K562 (cell line): Measurements from ENCODE around the gene MRPL48. TPM values are rescaled to one million over a fixed set of nuclear protein-coding genes. Genes with fewer than 3 reads are reported as not detected.

Source experiments
- DDX20 ChIP-seq: fragments of 450-650 bp; IDR thresholded peaks from 2 replicates; pipeline ENCODE4 v1.6.1; 2016; ENCODE audit warnings: missing genetic modification characterization, low read depth, mild to moderate bottlenecking, missing compliant biosample characterization, moderate library complexity
- GABPB1 ChIP-seq: sonication (generic); formaldehyde crosslinking; IDR thresholded peaks from 2 replicates; pipeline ENCODE4 v1.8.0; 2022; ENCODE audit warnings: mild to moderate bottlenecking, missing genetic modification reagents
- HCFC1 ChIP-seq: IDR thresholded peaks from 2 replicates; pipeline ENCODE4 v1.6.1; 2012; ENCODE audit warnings: low read depth, low read length, improper control_type of control experiment
- NFXL1 ChIP-seq: fragments of 450-650 bp; formaldehyde crosslinking; IDR thresholded peaks from 2 replicates; pipeline ENCODE4 v1.4.0; 2021; ENCODE audit warnings: mild to moderate bottlenecking
- PCBP1 ChIP-seq: fragments of 200-400 bp; formaldehyde crosslinking; IDR thresholded peaks from 2 replicates; pipeline ENCODE4 v1.6.1; 2018; ENCODE audit warnings: mild to moderate bottlenecking, low read depth, low read length; ENCODE audit not compliant: poor library complexity, severe bottlenecking
- PHF8 ChIP-seq: fragments of 200-600 bp; sonication (generic); IDR thresholded peaks from 2 replicates; pipeline ENCODE4 v1.6.1; 2012; ENCODE audit warnings: mixed run types, mild to moderate bottlenecking, inconsistent platforms, low read length, moderate library complexity, borderline replicate concordance
- POLR2G ChIP-seq: fragments of 200-400 bp; formaldehyde crosslinking; IDR thresholded peaks from 2 replicates; pipeline ENCODE4 v1.6.1; 2017; ENCODE audit warnings: low read depth, mild to moderate bottlenecking, antibody characterized with exemption, low read length, moderate library complexity
- SMAD4 ChIP-seq: fragments of 250-450 bp; sonication (Bioruptor Pico); conservative IDR thresholded peaks from 2 replicates; pipeline ENCODE4 v1.8.0; 2021; ENCODE audit warnings: inconsistent platforms, mild to moderate bottlenecking, moderate library complexity
- TAF9B ChIP-seq: fragments of 450-650 bp; IDR thresholded peaks from 2 replicates; pipeline ENCODE4 v1.6.1; 2018; ENCODE audit warnings: mild to moderate bottlenecking; ENCODE audit not compliant: partially characterized antibody
- TRIM28 ChIP-seq: fragments of 450-650 bp; IDR thresholded peaks from 2 replicates; pipeline ENCODE4 v1.6.1; 2017
- ZBED1 ChIP-seq: IDR thresholded peaks from 2 replicates; pipeline ENCODE4 v1.6.1; 2014
- ZKSCAN8 ChIP-seq: fragments of 200-800 bp; sonication (Bioruptor generic); IDR thresholded peaks from 2 replicates; pipeline ENCODE4 v1.6.1; 2016; ENCODE audit warnings: missing genetic modification characterization, missing compliant biosample characterization
- ZNF175 ChIP-seq: fragments of 200-800 bp; sonication (Bioruptor generic); IDR thresholded peaks from 2 replicates; pipeline ENCODE4 v1.6.1; 2016; ENCODE audit warnings: low read depth, mild to moderate bottlenecking, missing genetic modification characterization, missing compliant biosample characterization
- ZNF41 ChIP-seq: fragments of 250-450 bp; sonication (Bioruptor Pico); conservative IDR thresholded peaks from 2 replicates; pipeline ENCODE4 v1.4.0; 2020; ENCODE audit warnings: mild to moderate bottlenecking
- ZNF589 ChIP-seq: fragments of 200-800 bp; sonication (Bioruptor generic); IDR thresholded peaks from 2 replicates; pipeline ENCODE4 v1.6.1; 2016; ENCODE audit warnings: low read depth, missing genetic modification characterization, missing compliant biosample characterization
- ZNF76 ChIP-seq: fragments of 250-450 bp; sonication (Bioruptor Pico); IDR thresholded peaks from 2 replicates; pipeline ENCODE4 v1.4.0; 2020; ENCODE audit warnings: mild to moderate bottlenecking, moderate library complexity, borderline replicate concordance
- ZNF778 ChIP-seq: fragments of 450-650 bp; formaldehyde crosslinking; IDR thresholded peaks from 2 replicates; pipeline ENCODE4 v1.4.0; 2020; ENCODE audit warnings: mild to moderate bottlenecking, moderate library complexity
- polyA plus RNA-seq, 8 experiments: library from polyadenylated mRNA; depleted of rRNA in 4 of 8; stranded (reverse) in 5 of 8; unstranded in 3 of 8; fragments of >200 nt; fragmentation: Nextera tagmentation in 2 of 8; fragmentation: Illumina TruSeq in 1 of 8; extraction: Ambion mirVana in 2 of 8; extraction: Trizol in 1 of 8; gene quantifications; 2 replicates each; pipeline versions ENCODE4 v1.2.1 to v1.2.3, GENCODE V29; 2011 to 2014; ENCODE audit warnings: inconsistent platforms in 1 of 8, missing spikeins in 1 of 8
- total RNA-seq, 7 experiments: library from RNA; depleted of rRNA in 6 of 7; stranded (reverse); fragments of >200 nt in 6 of 7; fragmentation: Illumina TruSeq in 2 of 7; extraction: Trizol in 2 of 7; gene quantifications; 2 replicates each; pipeline versions ENCODE4 v1.2.1 to v1.2.3, GENCODE V29; 2011 to 2021; ENCODE audit warnings: low replicate concordance in 1 of 7
- TF ChIP-seq, protein P1 (sequence below): fragments of 250-450 bp; sonication (Bioruptor Pico); IDR thresholded peaks from 2 replicates; pipeline ENCODE4 v1.8.0; 2021; ENCODE audit warnings: mild to moderate bottlenecking, moderate library complexity
- TF ChIP-seq, protein P2 (sequence below): fragments of 450-650 bp; IDR thresholded peaks from 2 replicates; pipeline ENCODE4 v1.6.1; 2016; ENCODE audit warnings: low read depth, mild to moderate bottlenecking, moderate library complexity
- TF ChIP-seq, protein P3 (sequence below): sonication (generic); formaldehyde crosslinking; IDR thresholded peaks from 2 replicates; pipeline ENCODE4 v1.9.0; 2022; ENCODE audit warnings: mild to moderate bottlenecking, missing genetic modification reagents
- TF ChIP-seq, protein P4 (sequence below): sonication (generic); formaldehyde crosslinking; IDR thresholded peaks from 2 replicates; pipeline ENCODE4 v1.8.1; 2023; ENCODE audit warnings: mild to moderate bottlenecking, missing genetic modification reagents
- TF ChIP-seq, protein P5 (sequence below): sonication (generic); formaldehyde crosslinking; IDR thresholded peaks from 2 replicates; pipeline ENCODE4 v1.8.1; 2022; ENCODE audit warnings: missing genetic modification reagents

The MRPL48 gene
- total and polyA plus RNA-seq, 9 of the 15 experiments (the other 6 are each of a cell fraction or from before 2014, with no cell fraction given), result 66.0 to 237 (median 104) TPM

DNA sequence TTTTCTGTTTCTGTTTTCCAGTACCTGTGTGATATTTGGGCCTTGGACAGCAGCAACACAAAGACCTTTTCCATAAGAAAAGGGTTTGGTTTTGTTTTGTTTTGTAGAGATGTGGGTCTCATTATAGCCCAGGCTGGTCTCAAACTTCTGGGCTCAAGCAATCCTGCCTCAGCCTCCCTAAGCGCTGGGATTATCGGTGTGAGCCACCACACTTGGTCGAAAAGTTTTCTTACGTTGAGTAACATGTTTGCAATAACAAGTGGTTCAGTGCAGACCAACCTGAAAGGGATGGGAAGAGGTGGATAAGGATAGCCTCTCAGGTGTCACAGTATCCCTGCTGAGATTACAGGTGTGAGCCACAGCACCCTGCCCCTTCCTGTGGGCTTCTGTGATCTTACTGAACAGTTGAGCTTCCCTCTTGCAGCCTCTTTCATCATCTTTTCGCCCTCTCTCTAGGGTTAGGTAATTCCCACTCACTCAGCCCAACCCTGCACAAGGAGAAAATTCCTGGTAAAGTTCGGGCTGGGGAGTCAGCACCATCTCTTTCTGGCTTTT is 3.5 kb upstream of the MRPL48 start (continued):
- TF ChIP-seq, protein P1, sequence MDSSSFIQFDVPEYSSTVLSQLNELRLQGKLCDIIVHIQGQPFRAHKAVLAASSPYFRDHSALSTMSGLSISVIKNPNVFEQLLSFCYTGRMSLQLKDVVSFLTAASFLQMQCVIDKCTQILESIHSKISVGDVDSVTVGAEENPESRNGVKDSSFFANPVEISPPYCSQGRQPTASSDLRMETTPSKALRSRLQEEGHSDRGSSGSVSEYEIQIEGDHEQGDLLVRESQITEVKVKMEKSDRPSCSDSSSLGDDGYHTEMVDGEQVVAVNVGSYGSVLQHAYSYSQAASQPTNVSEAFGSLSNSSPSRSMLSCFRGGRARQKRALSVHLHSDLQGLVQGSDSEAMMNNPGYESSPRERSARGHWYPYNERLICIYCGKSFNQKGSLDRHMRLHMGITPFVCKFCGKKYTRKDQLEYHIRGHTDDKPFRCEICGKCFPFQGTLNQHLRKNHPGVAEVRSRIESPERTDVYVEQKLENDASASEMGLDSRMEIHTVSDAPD, result peak; percentile 28; the same call in 1 of the 2 replicates
- TF ChIP-seq PHF8 (no peak), PCBP1 (no peak), ZNF778 (CRISPR knock-in tag) (no peak), TAF9B (peak; percentile 51), NFXL1 (peak; percentile 79), ZNF175 (CRISPR knock-in tag) (peak; percentile 94), POLR2G (0 out of 2 replicates have a peak, but pooled peaks have one; percentile 32), ZNF76 (CRISPR knock-in tag) (peak; percentile 84; the same call in 1 of the 2 replicates), ZBED1 (no peak), TRIM28 (no peak; the same call in 1 of the 2 replicates), GABPB1 (CRISPR knock-in tag) (peak; percentile 38; the same call in 1 of the 2 replicates), DDX20 (peak; percentile 49; the same call in 1 of the 2 replicates), ZKSCAN8 (CRISPR knock-in tag) (no peak), HCFC1 (no peak), ZNF589 (CRISPR knock-in tag) (peak; percentile 51; the same call in 1 of the 2 replicates), SMAD4 (peak; percentile 88), ZNF41 (peak; percentile 69; the same call in 1 of the 2 replicates)
- TF ChIP-seq, protein P2, sequence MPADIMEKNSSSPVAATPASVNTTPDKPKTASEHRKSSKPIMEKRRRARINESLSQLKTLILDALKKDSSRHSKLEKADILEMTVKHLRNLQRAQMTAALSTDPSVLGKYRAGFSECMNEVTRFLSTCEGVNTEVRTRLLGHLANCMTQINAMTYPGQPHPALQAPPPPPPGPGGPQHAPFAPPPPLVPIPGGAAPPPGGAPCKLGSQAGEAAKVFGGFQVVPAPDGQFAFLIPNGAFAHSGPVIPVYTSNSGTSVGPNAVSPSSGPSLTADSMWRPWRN, result no peak
- TF ChIP-seq, protein P3, sequence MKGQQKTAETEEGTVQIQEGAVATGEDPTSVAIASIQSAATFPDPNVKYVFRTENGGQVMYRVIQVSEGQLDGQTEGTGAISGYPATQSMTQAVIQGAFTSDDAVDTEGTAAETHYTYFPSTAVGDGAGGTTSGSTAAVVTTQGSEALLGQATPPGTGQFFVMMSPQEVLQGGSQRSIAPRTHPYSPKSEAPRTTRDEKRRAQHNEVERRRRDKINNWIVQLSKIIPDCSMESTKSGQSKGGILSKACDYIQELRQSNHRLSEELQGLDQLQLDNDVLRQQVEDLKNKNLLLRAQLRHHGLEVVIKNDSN (CRISPR knock-in tag), result 0 out of 2 replicates have a peak, but pooled peaks have one; percentile 25
- TF ChIP-seq, protein P4, sequence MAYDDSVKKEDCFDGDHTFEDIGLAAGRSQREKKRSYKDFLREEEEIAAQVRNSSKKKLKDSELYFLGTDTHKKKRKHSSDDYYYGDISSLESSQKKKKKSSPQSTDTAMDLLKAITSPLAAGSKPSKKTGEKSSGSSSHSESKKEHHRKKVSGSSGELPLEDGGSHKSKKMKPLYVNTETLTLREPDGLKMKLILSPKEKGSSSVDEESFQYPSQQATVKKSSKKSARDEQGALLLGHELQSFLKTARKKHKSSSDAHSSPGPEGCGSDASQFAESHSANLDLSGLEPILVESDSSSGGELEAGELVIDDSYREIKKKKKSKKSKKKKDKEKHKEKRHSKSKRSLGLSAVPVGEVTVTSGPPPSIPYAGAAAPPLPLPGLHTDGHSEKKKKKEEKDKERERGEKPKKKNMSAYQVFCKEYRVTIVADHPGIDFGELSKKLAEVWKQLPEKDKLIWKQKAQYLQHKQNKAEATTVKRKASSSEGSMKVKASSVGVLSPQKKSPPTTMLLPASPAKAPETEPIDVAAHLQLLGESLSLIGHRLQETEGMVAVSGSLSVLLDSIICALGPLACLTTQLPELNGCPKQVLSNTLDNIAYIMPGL (CRISPR knock-in tag), result no peak
- TF ChIP-seq, protein P5, sequence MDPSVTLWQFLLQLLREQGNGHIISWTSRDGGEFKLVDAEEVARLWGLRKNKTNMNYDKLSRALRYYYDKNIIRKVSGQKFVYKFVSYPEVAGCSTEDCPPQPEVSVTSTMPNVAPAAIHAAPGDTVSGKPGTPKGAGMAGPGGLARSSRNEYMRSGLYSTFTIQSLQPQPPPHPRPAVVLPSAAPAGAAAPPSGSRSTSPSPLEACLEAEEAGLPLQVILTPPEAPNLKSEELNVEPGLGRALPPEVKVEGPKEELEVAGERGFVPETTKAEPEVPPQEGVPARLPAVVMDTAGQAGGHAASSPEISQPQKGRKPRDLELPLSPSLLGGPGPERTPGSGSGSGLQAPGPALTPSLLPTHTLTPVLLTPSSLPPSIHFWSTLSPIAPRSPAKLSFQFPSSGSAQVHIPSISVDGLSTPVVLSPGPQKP, result no peak
